Activated naive CD4-positive, alpha-beta T cell (primary cell): ENCODE results near the gene ALKBH8.
"Not testable (repeated sequence)": the region's sequence is repeated elsewhere in the genome, so short reads cannot be mapped to it uniquely, and the experiment has no call there.

Source experiments
- DNase-seq, 4 experiments: peaks; one replicate each; lab custom pipeline; 2025; lab: John Stamatoyannopoulos, UW

Gene ALKBH8

GRCh38 chr11:107565219-107565937 lies at the start of gene ALKBH8:
TSS of gene ALKBH8 (minus strand) at chr11:107565735. CDS start at chr11:107560893, 4,842 bp downstream.
- DNase-seq = peak; percentile 18 to 67 (median 56)

- no peak for DNase-seq
Measured at GRCh38 chr11:107612445-107612844, 46.9 kb upstream of the ALKBH8 start.

GRCh38 chr11:107609400-107610218 lies 44.1 kb upstream of the ALKBH8 start:
- no peak for DNase-seq

GRCh38 chr11:107608809-107609208 lies 43.3 kb upstream of the ALKBH8 start:
- no peak for DNase-seq

- no peak for DNase-seq
Measured at GRCh38 chr11:107606141-107606540, 40.6 kb upstream of the ALKBH8 start.

- DNase-seq = no peak
Measured at GRCh38 chr11:107605061-107606006, 39.8 kb upstream of the ALKBH8 start.

- DNase-seq = no peak
Measured at GRCh38 chr11:107598225-107599139, 32.9 kb upstream of the ALKBH8 start.

- no peak for DNase-seq
Measured at GRCh38 chr11:107594736-107595135, 29.2 kb upstream of the ALKBH8 start.

GRCh38 chr11:107593951-107594350 lies 28.4 kb upstream of the ALKBH8 start:
- DNase-seq = no peak

- no peak for DNase-seq
Measured at GRCh38 chr11:107592813-107593212, 27.3 kb upstream of the ALKBH8 start.

- no peak for DNase-seq
Measured at GRCh38 chr11:107592231-107592590, 26.7 kb upstream of the ALKBH8 start.

GRCh38 chr11:107591378-107592230 lies 26.1 kb upstream of the ALKBH8 start:
- DNase-seq = no peak

GRCh38 chr11:107590460-107591377 lies 25.2 kb upstream of the ALKBH8 start, which contains the start of gene ELMOD1:
TSS of gene ELMOD1 (plus strand) at chr11:107591147. CDS start at chr11:107618190, 27,043 bp downstream.
- peak in 1 of 4 experiments; percentile 3 for DNase-seq

GRCh38 chr11:107587306-107587979 lies 21.9 kb upstream of the ALKBH8 start:
- no peak for DNase-seq

- no peak for DNase-seq
Measured at GRCh38 chr11:107583629-107584195, 18.2 kb upstream of the ALKBH8 start.

- DNase-seq = no peak
Measured at GRCh38 chr11:107581147-107581546, 15.6 kb upstream of the ALKBH8 start.

- not testable (repeated sequence) for DNase-seq
Measured at GRCh38 chr11:107579169-107579568, 13.6 kb upstream of the ALKBH8 start.

GRCh38 chr11:107577346-107577711 lies 11.8 kb upstream of the ALKBH8 start:
- no peak for DNase-seq
